GM10266 (cell line): Measurements from ENCODE around the gene TROAP.
A peak's percentile ranks its signal among the peaks of the same experiment; 100 is the strongest.
"Not testable (repeated sequence)": the region's sequence is repeated elsewhere in the genome, so short reads cannot be mapped to it uniquely, and the experiment has no call there.

Experiments used
- DNase-seq: peaks from one replicate; pipeline ENCODE4 v3.0.0; 2012; ENCODE audit errors: extremely low spot score
- CTCF ChIP-seq: IDR thresholded peaks from 2 replicates; pipeline ENCODE4 v1.5.1; 2012; ENCODE audit warnings: mild to moderate bottlenecking, low read depth; ENCODE audit not compliant: control insufficient read depth, insufficient read depth; ENCODE audit errors: missing control alignments

Gene TROAP

GRCh38 chr12:49331380-49332222 lies 8.5 kb downstream of the TROAP start:
- TF ChIP-seq CTCF = peak; percentile 78
- DNase-seq = peak; percentile 58

- TF ChIP-seq CTCF = no peak
- no peak for DNase-seq
These were observed 9.4 kb downstream of the TROAP start for GRCh38 chr12:49332441-49332861.

DNA sequence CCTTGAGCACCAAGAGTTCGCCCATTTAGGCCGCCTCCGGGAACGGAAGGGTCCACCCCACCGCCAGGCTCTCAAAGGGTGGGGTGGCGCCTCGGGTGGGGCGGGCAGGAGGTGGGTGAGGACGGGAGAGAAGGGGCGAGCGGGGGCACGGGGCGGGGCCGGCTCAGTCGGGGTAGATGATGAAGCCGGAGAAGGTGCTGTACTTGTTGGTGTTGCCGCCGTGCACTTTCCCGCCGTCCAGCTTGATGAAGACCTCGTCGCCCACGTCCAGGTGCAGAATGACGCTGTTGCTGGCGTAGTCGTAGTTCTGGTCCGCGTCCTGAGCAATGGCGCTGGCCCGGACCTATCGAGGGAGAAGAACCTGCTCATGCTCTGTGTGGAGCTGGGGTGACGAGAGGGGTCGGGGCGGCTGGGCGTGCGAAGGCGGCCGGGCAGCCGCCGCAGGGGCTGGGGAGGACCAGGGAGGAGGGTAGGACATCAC lies 9.9 kb downstream of the TROAP start:
- TF ChIP-seq CTCF = no peak
- no peak for DNase-seq

DNA sequence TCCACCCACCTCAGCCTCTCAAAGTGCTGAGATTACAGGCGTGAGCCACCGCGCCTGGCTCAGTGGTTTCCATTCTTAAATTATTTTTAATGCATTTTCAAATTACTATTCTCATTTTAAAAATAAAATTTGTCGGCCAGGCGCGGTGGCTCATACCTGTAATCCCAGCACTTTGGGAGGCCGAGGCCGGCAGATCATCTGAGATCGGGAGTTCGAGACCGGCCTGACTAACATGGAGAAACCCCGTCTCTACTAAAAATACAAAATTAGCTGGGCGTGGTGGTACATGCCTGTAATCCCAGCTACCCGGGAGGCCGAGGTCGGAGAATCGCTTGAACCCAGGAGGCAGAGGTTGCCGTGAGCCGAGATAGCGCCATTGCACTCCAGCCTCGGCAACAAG lies 10.7 kb downstream of the TROAP start:
- not testable (repeated sequence) for DNase-seq

DNA sequence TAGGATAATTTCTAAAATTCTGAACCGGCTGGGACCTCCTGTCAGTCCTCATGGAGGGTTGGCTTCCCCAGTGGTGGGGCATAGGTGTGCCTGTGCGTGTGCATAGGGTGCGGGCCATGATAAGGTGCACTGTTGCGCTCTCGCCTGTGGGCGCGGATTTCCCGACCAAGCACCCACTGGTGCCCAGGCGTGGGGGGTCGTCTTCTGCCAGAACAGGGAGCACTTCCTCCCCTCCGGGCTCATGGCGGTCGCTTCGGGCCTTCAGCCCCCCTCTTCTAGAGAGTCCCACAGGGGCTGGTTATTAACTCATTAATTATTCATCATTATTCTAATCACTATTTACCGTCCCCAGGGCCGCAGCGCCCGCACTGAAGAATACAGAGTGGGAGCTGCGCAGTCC lies 11.2 kb downstream of the TROAP start:
- DNase-seq = no peak
- TF ChIP-seq CTCF = no peak

GRCh38 chr12:49334681-49335080 lies 11.6 kb downstream of the TROAP start:
- no peak for DNase-seq
- no peak for TF ChIP-seq CTCF

DNA sequence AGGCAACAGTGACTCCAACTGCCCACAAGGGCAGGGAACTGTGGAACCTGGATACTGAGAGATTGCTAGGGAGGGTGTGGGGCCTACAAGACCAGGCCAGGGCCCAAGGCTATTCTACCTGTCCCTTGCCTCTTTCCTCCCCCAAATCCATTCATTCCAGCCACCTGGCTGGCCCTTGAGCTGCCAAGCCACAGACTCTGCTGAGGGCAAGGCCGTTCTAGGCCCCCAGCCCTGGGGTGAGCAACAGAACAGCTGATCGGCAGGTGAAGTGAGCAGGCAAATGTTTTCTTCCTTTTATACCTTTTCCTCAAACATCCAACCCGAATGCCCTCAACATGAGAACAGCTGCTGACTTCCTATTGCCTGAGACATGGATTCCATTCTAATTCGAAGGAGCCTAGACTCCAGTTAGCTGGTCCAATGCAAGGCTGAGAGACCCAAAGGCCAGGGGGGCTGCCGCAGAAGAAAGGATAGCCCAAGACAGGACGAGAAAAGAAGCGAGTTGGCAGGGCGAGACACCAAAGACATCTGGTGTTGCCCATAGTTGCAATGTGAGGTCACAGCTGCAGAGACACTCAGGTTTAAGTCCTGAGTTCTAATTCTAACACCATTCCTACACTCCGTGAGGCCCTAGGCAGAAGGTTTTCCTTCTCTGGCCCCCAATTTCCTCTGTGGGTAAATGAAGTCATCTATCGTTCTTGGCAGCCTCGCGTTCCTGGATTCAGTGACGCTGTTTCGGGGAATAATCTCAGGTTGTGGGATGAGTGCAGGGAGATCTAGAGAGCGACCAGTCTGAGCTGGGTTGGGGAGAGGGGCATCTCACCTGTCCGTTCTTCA lies 12.3 kb downstream of the TROAP start:
- TF ChIP-seq CTCF = no peak
- no peak for DNase-seq
